GM21447 (cell line): ENCODE data around the gene MEGF6.
"Not testable (repeated sequence)": the region's sequence is repeated elsewhere in the genome, so short reads cannot be mapped to it uniquely, and the experiment has no call there.

Source experiments
- ATAC-seq: cut with Tn5 transposase; IDR thresholded peaks from one replicate; pipeline ENCODE4 v1.9.1; 2021; ENCODE audit not compliant: unreplicated experiment

MEGF6 gene

GRCh38 chr1:3594706-3595377, 16.5 kb downstream of the MEGF6 start:
- ATAC-seq = no peak

GRCh38 chr1:3593745-3594144, 17.6 kb downstream of the MEGF6 start:
- ATAC-seq = no peak

GRCh38 chr1:3593334-3593733, 18.0 kb downstream of the MEGF6 start:
- ATAC-seq = no peak

- ATAC-seq = no peak
Observed at GRCh38 chr1:3590951-3591865, 20.1 kb downstream of the MEGF6 start.

GRCh38 chr1:3590139-3590763, 21.1 kb downstream of the MEGF6 start:
- ATAC-seq = no peak

GRCh38 chr1:3588395-3588794, 22.9 kb downstream of the MEGF6 start:
- no peak for ATAC-seq

- ATAC-seq = no peak
Observed at GRCh38 chr1:3586986-3587759, 24.1 kb downstream of the MEGF6 start.

GRCh38 chr1:3585940-3586568, 25.3 kb downstream of the MEGF6 start:
- no peak for ATAC-seq

- ATAC-seq = not testable (repeated sequence)
Observed at GRCh38 chr1:3585353-3585868, 25.9 kb downstream of the MEGF6 start.

GRCh38 chr1:3584915-3585314, 26.4 kb downstream of the MEGF6 start:
- ATAC-seq = no peak

- ATAC-seq = not testable (repeated sequence)
Observed at GRCh38 chr1:3583751-3584150, 27.6 kb downstream of the MEGF6 start.

- no peak for ATAC-seq
Observed at GRCh38 chr1:3581296-3582036, 29.8 kb downstream of the MEGF6 start.

- no peak for ATAC-seq
Observed at GRCh38 chr1:3580231-3580630, 31.1 kb downstream of the MEGF6 start.

- no peak for ATAC-seq
Observed at GRCh38 chr1:3579626-3580025, 31.7 kb downstream of the MEGF6 start.

- no peak for ATAC-seq
Observed at GRCh38 chr1:3578906-3579305, 32.4 kb downstream of the MEGF6 start.

- ATAC-seq = no peak
Observed at GRCh38 chr1:3578433-3578805, 32.9 kb downstream of the MEGF6 start.

- no peak for ATAC-seq
Observed at GRCh38 chr1:3577711-3578432, 33.4 kb downstream of the MEGF6 start.

- ATAC-seq = no peak
Observed at GRCh38 chr1:3577300-3577699, 34.0 kb downstream of the MEGF6 start.

- no peak for ATAC-seq
Observed at GRCh38 chr1:3575993-3576392, 35.3 kb downstream of the MEGF6 start.
